Skin of body (tissue), 2 donors: ENCODE data around the gene CORT. TPM values are rescaled to one million over a fixed set of nuclear protein-coding genes. Genes with fewer than 3 reads are reported as not detected.
"Not testable (repeated sequence)": the region's sequence is repeated elsewhere in the genome, so short reads cannot be mapped to it uniquely, and the experiment has no call there.

Source experiments
- DNase-seq: peaks from one replicate; lab custom pipeline; 2025; lab: John Stamatoyannopoulos, UW
- total RNA-seq: library from RNA; depleted of rRNA; stranded (reverse); fragments of >200 nt; gene quantifications from one replicate; pipeline ENCODE4 v1.2.3, GENCODE V29; 2014

Gene CORT
- 0.49 TPM for total RNA-seq

DNA sequence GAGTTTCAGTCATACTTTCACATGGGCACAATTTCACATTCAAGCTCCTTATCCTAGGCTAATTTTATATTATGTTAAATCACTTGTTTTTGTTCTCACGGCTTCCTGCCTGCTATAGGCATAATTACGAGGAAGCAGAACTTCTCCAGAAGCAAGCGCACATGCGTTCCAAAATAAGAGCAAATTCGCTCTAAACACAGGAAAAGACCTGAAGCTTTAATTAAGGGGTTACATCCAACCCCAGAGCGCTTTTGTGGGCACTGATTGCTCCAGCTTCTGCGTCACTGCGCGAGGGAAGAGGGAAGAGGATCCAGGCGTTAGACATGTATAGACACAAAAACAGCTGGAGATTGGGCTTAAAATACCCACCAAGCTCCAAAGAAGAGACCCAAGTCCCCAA lies at the start of gene CORT:
CORT (plus strand) TSS at position 281 of the 400 bp plus-strand sequence. CDS start 193 bp downstream, outside the sequence.
- no peak for DNase-seq

GRCh38 chr1:10401281-10401680 lies 48.5 kb upstream of the CORT start:
- no peak for DNase-seq

DNA sequence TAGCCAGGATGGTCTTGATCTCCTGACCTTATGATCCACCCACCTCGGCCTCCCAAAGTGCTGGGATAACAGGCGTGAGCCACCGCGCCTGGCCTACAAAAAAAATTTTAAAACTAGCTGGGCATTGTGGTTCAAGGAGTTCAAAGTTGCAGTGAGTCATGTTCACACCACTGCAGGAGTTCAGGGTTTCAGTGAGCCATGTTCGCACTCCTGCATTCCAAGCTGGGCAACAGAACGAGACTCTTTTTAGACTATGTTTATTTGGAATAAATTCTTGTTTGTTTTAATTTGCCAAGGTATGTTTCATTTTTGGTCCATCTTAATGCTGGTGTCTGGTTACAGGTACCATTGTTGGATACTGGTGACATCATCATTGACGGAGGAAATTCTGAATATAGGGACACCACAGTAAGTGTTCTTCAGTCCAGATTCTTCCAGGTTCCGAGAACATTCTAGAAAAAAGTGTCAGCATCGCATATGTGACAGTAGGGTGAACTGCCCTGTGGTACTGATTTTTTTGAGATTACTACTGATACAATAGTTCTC lies 47.0 kb upstream of the CORT start:
- no peak for DNase-seq

DNA sequence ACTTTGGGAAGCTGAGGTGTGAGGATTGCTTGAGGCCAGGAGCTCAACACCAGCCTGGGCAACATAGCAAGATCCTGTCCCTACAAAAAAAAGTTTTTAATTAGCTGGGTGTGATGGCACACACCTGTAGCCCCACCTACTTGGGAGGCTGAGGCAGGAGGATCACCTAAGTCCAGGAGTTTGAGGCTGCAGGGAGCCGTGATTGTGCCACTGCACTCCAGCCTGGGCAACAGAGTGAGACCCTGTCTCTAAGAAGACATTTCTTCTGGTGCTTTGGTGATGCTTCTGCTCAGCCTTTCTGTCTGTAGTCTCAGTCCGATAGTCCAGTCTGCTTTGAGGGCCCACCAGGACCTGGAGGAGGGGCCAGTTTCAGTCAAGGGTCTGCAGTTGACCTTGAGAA lies 42.6 kb upstream of the CORT start:
- no peak for DNase-seq

- no peak for DNase-seq
Observed at GRCh38 chr1:10415211-10415930, 34.5 kb upstream of the CORT start.

DNA sequence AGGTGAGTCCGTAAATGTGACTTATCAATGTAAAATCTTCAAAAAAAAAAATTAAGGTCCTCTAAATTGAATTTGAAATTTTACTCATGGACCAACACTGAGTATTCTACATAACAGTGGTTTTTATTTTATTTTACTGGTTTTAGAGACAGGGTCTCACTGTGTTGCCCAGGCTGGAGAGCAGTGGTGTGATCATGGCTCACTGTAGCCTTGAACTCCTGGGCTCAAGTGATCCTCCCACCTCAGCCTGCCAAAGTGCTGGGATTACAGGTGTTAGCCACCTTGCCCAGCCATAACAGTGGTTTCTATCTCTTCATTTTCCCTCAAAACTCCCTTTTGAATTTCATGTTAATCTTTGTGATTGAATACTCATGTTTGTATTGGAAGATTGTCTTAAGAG lies 33.9 kb upstream of the CORT start:
- DNase-seq = not testable (repeated sequence)

GRCh38 chr1:10418741-10419140 lies 31.1 kb upstream of the CORT start:
- DNase-seq = not testable (repeated sequence)

DNA sequence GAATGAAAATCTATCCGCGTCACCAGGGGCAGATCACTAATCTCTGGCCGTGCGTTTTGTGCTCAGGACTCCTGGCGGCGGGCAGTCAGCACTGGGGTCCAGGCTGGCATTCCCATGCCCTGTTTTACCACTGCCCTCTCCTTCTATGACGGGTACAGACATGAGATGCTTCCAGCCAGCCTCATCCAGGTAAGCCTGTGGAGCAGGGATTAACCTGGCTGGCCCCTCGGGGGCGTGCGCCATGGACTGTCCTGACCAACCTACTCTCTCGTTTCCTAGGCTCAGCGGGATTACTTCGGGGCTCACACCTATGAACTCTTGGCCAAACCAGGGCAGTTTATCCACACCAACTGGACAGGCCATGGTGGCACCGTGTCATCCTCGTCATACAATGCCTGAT lies 30.5 kb upstream of the CORT start:
- no peak for DNase-seq

DNA sequence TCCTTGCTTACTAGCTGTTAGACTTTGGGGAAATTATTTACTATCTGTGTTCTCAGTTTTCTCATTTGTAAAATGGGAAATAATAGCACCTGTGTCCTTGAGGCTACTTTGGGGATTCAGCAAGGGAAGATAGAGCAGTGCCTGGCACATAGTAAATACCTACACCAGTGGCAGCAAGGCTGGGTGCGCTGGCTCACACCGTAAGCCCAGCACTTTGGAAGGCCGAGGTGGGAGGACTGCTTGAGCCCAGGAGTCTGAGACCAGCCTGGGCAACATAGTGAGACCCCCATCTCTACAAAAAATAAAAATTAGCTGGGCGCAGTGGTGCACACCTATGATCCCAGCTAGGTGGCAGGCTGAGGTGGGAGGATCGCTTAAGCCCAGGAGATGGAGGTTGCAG lies 28.2 kb upstream of the CORT start:
- no peak for DNase-seq

- peak; percentile 50 for DNase-seq
Observed at GRCh38 chr1:10424034-10424433, 25.8 kb upstream of the CORT start.

- no peak for DNase-seq
Observed at GRCh38 chr1:10424651-10425050, 25.2 kb upstream of the CORT start.

- not testable (repeated sequence) for DNase-seq
Observed at GRCh38 chr1:10425826-10426534, 23.9 kb upstream of the CORT start.

- not testable (repeated sequence) for DNase-seq
Observed at GRCh38 chr1:10426535-10426848, 23.3 kb upstream of the CORT start.

DNA sequence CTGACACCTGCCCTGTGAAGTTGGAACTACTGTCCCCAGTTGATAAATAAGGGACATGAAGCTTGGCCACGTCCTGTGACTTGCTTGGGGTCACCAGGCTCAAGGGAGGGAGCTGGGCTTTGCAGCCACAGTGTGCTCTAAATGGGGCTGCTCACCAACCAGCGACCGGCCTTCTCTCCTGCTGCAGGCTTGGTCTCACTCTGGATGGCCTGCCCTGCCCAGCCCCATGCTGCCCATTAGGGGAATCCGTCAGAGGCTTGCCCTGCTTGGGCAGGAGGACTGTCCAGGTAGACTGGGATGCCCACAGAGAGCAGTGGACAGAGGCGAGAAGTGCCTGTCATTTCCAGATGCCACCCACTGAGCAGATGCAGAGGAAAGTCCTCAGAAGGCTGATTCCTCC lies 20.8 kb upstream of the CORT start:
- no peak for DNase-seq

GRCh38 chr1:10429868-10430215 lies 20.0 kb upstream of the CORT start:
- no peak for DNase-seq

DNA sequence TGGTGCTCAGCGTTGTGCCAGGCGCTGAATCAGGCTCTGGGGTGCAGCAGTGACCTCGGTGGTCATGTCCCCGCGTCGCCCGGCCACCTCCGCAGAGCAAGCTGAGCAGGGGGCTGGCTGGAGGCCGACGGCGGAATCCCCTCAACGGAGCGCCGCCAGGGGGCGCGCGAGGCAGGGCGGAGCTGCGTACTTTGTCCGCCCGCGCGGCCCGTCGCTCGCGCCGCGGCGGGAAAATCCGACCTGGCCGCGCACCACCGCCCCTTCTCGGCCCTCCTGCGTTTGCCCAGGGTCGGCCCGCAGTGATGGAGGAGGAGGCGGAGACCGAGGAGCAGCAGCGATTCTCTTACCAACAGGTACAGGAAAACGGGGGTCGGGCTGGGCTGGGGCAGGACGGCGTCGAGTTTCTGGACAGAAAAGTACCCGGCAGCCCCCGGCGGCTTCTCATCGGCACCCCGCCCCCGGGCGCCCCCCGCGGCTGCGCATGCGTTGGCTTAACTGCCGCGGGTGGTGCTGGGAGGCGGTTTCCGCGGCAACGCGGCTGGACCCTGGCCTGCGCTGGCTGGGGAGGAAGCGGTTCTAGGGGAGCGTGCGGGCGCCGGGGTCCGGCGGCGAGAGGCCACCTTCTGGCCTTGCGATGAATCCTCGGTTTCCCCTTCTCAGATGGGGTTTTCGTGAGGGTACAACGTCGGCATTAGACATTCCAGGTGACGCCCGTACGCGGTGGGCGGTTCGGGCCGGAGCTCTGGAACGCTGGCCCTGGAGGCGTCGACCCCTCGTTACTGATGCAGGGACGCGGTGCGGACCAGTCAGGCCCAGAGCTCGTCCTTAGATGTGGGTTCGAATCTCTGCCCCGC lies 19.4 kb upstream of the CORT start, which contains the start of gene CENPS:
CENPS (plus strand) TSS at position 218 of the 854 bp plus-strand sequence; CDS start at position 303, 85 bp downstream.
- DNase-seq = peak; percentile 71

DNA sequence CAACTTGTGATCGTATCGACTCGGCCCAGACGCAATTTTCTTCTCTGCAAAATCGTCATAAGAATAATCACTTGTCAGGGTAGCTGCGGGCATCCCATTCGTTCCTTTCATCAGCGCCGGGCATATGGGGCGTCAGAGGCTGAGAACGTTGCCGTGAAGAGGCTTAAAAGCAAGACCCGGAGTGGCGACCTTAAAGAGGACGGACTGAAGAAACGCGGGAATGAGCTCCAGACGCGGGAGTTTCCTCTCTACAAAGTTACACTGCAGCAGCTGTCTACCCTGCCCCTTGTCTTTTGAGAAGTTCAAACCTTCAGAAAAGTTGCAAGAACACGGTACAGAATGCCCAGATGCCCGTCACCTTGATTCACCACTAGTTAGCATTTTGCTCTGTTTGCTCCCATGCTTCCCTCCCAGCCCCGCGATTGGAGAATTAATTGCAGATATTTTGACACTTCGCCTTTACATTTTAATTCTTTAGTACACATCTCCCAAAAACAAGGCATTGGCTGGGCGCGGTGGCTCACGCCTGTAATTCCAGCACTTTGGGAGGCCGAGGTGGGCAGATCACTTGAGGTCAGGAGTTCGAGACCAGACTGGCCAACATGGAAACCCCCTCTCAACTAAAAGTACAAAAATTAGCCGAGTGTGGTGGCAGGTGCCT lies 18.6 kb upstream of the CORT start:
- DNase-seq = no peak

DNA sequence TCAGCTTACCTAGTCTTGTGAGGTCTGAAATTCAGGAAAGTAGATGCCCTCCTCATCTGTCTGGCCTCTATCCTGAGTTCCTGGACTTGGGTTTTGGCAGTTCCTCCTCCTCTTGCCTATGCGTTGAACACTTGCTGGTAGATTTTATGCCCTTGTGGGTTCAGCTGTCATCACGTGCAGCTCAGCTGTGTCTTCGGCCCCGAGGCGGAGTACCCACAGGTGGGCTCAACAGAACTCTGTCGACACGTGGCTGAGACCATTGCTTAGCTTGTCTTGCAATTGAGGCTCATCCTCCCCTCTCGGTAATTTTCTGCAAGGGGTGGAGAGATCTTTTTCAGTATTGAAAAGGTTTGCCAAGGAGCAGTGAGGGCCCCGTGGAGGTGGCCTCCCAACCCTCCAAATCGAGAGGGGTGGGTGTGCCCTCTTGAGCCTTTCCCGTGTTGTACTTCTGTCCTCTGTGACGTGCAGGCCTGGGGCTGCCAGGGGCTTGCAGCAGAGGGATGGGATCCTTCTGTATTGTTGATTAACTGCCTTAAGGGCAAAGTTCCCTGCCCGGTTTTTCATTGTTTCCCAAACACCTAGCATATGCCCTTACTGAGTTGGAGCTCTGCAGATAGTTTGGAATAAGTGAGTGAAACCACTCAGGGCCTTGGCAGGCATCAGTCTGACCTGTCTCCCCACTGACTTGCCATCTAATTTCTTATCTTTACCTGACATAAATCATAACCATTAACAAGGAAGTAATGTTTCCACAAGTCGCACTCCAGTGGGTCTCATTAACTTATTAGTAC lies 16.7 kb upstream of the CORT start:
- no peak for DNase-seq

DNA sequence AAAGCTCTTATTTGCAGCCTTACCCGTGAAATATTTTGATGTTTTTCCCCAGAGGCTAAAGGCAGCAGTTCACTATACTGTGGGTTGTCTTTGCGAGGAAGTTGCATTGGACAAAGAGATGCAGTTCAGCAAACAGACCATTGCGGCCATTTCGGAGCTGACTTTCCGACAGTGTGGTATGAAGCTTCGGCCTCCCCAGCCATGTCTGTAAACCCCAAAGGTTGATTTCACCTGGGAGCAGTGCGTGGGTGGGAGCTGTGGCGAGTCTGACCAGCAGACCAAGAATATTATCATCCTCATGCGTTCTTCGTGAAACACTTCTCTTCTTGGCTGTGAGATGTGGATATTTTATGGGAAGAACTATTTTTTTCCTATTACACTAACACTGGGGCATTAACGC lies 16.0 kb upstream of the CORT start:
- DNase-seq = no peak

DNA sequence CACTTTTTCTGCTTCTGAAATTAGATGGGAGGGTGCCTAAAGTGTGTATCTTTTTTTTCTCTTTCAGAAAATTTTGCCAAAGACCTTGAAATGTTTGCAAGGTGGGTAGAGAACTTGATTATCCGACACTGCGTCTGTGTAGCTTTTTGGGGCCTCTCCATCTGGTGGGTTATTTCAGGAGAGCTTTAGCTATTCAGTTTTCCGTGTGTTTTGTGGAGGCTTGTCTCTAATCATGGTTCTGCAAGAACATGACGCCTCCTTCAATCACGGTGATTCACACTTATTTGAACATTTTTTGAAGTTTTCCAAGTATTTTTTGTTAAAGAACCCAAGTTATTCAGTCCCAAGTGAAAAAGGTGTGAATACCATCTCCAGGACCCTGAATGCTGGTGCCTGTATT lies 15.2 kb upstream of the CORT start:
- DNase-seq = no peak

DNA sequence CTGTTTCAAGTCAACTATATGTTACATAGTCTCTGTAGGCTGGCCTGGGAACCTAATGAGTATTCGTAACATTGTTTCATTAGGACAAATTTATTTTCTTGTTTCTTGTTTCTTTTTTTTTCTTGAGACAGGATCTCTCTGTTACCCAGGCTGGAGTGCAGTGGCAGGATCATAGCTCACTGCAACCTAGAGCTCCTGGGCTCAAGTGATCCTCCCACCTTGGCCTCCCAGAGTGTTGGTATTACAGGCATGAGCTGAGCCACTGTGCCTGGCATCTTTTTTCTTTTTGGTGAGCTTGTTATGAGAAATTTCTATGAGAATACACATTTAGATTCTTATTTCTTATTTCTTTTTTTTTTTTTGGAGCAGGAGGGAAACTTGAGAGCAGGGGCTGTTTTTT lies 12.8 kb upstream of the CORT start:
- DNase-seq = no peak
